PC-3 (cell line): ENCODE measurements around the gene PCDHA7. TPM values are rescaled to one million over a fixed set of nuclear protein-coding genes. Genes with fewer than 3 reads are reported as not detected.
"Not testable (repeated sequence)": the region's sequence is repeated elsewhere in the genome, so short reads cannot be mapped to it uniquely, and the experiment has no call there.

ENCODE experiments used
- ATAC-seq: fragments of 200-7000 bp; cut with Tn5 transposase; 2 replicates; pipeline ENCODE4 v1.9.1; 2020; ENCODE audit warnings: mild to moderate bottlenecking, moderate library complexity
- BruUV-seq: library from RNA; stranded (reverse); fragments of 400-500 nt; replicated peaks from 2 replicates; lab custom pipeline; 2021; lab: Mats Ljungman, UMichigan
- CTCF ChIA-PET: fragments of 300-600 bp; sonication (Branson Sonifier 250); formaldehyde crosslinking; loops from one replicate; lab custom pipeline; 2022; ENCODE audit warnings: antibody characterized with exemption; lab: Charles Lee
- POLR2A ChIA-PET: fragments of 300-600 bp; sonication (Branson Sonifier 250); formaldehyde crosslinking; loops from one replicate; lab custom pipeline; 2022; ENCODE audit warnings: antibody characterized with exemption; ENCODE audit not compliant: unreplicated experiment; lab: Charles Lee
- DNase-seq: peaks from one replicate; pipeline ENCODE4 v3.0.0-alpha.2; 2015
- H2AFZ ChIP-seq: fragments of 300-600 bp; sonication (generic); 2 replicates; pipeline ENCODE4 v1.6.0; 2016; ENCODE audit warnings: antibody characterized with exemption, low read length
- H3F3A ChIP-seq: fragments of 300-600 bp; sonication (generic); one replicate; pipeline ENCODE4 v1.6.0; 2017; ENCODE audit warnings: antibody characterized with exemption, low read length, control low read depth, mild to moderate bottlenecking; ENCODE audit not compliant: unreplicated experiment
- H3K27ac ChIP-seq: fragments of 300-600 bp; sonication (generic); 2 replicates; pipeline ENCODE4 v1.5.1; 2016; ENCODE audit warnings: mild to moderate bottlenecking, low read length
- H3K27me3 ChIP-seq: fragments of 300-600 bp; sonication (generic); 2 replicates; pipeline ENCODE4 v1.6.1; 2016; ENCODE audit warnings: low read length, mixed read lengths
- H3K36me3 ChIP-seq: fragments of 300-600 bp; sonication (generic); 2 replicates; pipeline ENCODE4 v1.6.1; 2016; ENCODE audit warnings: low read depth, mixed run types, low read length, mixed read lengths
- H3K4me1 ChIP-seq: fragments of 300-600 bp; sonication (generic); 2 replicates; pipeline ENCODE4 v1.5.1; 2016; ENCODE audit warnings: low read length; ENCODE audit not compliant: insufficient read depth
- H3K4me2 ChIP-seq: fragments of 300-600 bp; sonication (generic); 2 replicates; pipeline ENCODE4 v1.6.0; 2016; ENCODE audit warnings: low read length
- H3K4me3 ChIP-seq: fragments of 300-600 bp; sonication (generic); 2 replicates; pipeline ENCODE4 v1.5.1; 2016; ENCODE audit warnings: mild to moderate bottlenecking, low read length, mixed read lengths
- H3K79me2 ChIP-seq: fragments of 300-600 bp; sonication (generic); 2 replicates; pipeline ENCODE4 v1.6.1; 2017; ENCODE audit warnings: low read length, mixed read lengths
- H3K9ac ChIP-seq: fragments of 300-600 bp; sonication (generic); 2 replicates; pipeline ENCODE4 v1.6.0; 2016; ENCODE audit warnings: mild to moderate bottlenecking, low read length
- H3K9me2 ChIP-seq: fragments of 300-600 bp; sonication (generic); replicated peaks from 2 replicates; pipeline ENCODE4 v1.6.1; 2016; ENCODE audit warnings: mixed run types, low read length, mixed read lengths
- H3K9me3 ChIP-seq: fragments of 300-600 bp; sonication (generic); 2 replicates; pipeline ENCODE4 v1.6.1; 2016; ENCODE audit warnings: low read length, mixed read lengths
- H4K20me1 ChIP-seq: fragments of 300-600 bp; sonication (generic); 2 replicates; pipeline ENCODE4 v1.6.1; 2016; ENCODE audit warnings: low read length, mixed read lengths
- EZH2 ChIP-seq: fragments of 300-600 bp; sonication (generic); IDR thresholded peaks from one replicate; pipeline ENCODE4 v1.6.1; 2017; ENCODE audit warnings: antibody characterized with exemption, mild to moderate bottlenecking, low read length; ENCODE audit not compliant: unreplicated experiment
- EZH2phosphoT487 ChIP-seq: fragments of 300-600 bp; sonication (generic); IDR thresholded peaks from 2 replicates; pipeline ENCODE4 v1.6.1; 2018; ENCODE audit warnings: mild to moderate bottlenecking, antibody characterized with exemption, low read length, borderline replicate concordance
- intact Hi-C: fragments of 100-400 bp; cut with micrococcal nuclease; formaldehyde crosslinking; loops from 2 replicates; pipeline ENCODE4 v1.9.0; 2023
- total RNA-seq: library from RNA; depleted of rRNA; stranded (reverse); fragments of >200 nt; gene quantifications from 2 replicates; pipeline ENCODE4 v1.2.3, GENCODE V29; 2014
- TF ChIP-seq, protein P1 (sequence below): fragments of 300-600 bp; sonication (generic); conservative IDR thresholded peaks from 2 replicates; pipeline ENCODE4 v1.5.1; 2017; ENCODE audit warnings: antibody characterized with exemption, low read depth, mild to moderate bottlenecking, low read length

Gene PCDHA7
- total RNA-seq, 1 experiment from 2014 or later, result 0.26 TPM

- Histone ChIP-seq H3K9ac (peak within 1 kb of the TSS; percentile 70), H3K36me3 (no peaks in the 10 kb centered on the region), H3K9me3 (no peaks in the 10 kb centered on the region), H3K27me3 (no peaks in the 10 kb centered on the region), H3K4me2 (peak within 1 kb of the TSS; percentile 89), H3K9me2 (no peaks in the 10 kb centered on the region), H2AFZ (peak within 1 kb of the TSS; percentile 96), H3F3A (no peaks in the 10 kb centered on the region), H4K20me1 (no peaks in the 10 kb centered on the region), H3K4me3 (peak within 1 kb of the TSS; percentile 86), H3K4me1 (peaks cover 14% of the 10 kb centered on the region), H3K27ac (peak within 1 kb of the TSS; percentile 42; the same call in 1 of the 2 replicates), H3K79me2 (peaks cover 9% of the 10 kb centered on the region; the same call in 1 of the 2 replicates)
- ChIA-PET CTCF (interaction anchor here (0.5 to 1.4 kb wide), 3 partner anchors 34 to 165 kb away, joined by 4 to 17 read pairs (median 4); partner anchors contain the start of gene PCDHAC2), POLR2A (interaction anchor here (0.7 kb wide), 1 partner anchor 52 kb away, joined by 3 read pairs; no protein-coding TSS in a partner anchor)
- BruUV-seq, result TSS peak; percentile 87
- ATAC-seq (peak; percentile 80), DNase-seq (peak; percentile 82)
- intact Hi-C loops, result loop anchor here (1.0 to 2.0 kb wide), 4 partner anchors 34 to 165 kb away; partner anchors contain the start of genes PCDHA4, PCDHA8 and PCDHAC1
- TF ChIP-seq, protein P1, sequence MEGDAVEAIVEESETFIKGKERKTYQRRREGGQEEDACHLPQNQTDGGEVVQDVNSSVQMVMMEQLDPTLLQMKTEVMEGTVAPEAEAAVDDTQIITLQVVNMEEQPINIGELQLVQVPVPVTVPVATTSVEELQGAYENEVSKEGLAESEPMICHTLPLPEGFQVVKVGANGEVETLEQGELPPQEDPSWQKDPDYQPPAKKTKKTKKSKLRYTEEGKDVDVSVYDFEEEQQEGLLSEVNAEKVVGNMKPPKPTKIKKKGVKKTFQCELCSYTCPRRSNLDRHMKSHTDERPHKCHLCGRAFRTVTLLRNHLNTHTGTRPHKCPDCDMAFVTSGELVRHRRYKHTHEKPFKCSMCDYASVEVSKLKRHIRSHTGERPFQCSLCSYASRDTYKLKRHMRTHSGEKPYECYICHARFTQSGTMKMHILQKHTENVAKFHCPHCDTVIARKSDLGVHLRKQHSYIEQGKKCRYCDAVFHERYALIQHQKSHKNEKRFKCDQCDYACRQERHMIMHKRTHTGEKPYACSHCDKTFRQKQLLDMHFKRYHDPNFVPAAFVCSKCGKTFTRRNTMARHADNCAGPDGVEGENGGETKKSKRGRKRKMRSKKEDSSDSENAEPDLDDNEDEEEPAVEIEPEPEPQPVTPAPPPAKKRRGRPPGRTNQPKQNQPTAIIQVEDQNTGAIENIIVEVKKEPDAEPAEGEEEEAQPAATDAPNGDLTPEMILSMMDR, result peak; percentile 67
- TF ChIP-seq EZH2, result no peak
Observed at GRCh38 chr5:140875085-140876065, 41.3 kb downstream of the PCDHA7 start, which contains the start of gene PCDHA12. TSS of gene PCDHA12 (plus strand) at chr5:140875308. CDS start at chr5:140875473, 165 bp downstream.

DNA sequence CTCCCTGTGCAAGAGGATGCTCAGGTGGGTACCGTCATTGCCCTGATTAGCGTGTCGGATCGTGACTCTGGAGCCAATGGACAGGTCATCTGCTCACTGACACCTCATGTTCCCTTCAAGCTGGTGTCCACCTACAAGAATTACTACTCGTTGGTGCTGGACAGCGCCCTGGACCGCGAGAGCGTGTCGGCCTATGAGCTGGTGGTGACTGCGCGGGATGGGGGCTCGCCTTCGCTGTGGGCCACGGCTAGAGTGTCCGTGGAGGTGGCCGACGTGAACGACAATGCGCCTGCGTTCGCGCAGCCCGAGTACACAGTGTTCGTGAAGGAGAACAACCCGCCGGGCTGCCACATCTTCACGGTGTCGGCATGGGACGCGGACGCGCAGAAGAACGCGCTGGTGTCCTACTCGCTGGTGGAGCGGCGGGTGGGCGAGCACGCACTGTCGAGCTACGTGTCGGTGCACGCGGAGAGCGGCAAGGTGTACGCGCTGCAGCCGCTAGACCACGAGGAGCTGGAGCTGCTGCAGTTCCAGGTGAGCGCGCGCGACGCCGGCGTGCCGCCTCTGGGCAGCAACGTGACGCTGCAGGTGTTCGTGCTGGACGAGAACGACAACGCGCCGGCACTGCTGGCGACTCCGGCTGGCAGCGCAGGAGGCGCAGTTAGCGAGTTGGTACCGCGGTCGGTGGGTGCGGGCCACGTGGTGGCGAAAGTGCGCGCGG is 42.6 kb downstream of the PCDHA7 start:
- BruUV-seq, H3K9me3 ChIP-seq, POLR2A ChIA-PET, H2AFZ ChIP-seq, H3K9ac ChIP-seq, ATAC-seq, H3K36me3 ChIP-seq, H3K27ac ChIP-seq, DNase-seq, H3K27me3 ChIP-seq, H3K4me3 ChIP-seq, CTCF ChIA-PET, H3K79me2 ChIP-seq, intact Hi-C loops, H3F3A ChIP-seq, H3K9me2 ChIP-seq, H4K20me1 ChIP-seq: not testable (repeated sequence)
- Histone ChIP-seq H3K4me2 (0 out of 2 replicates have a peak overlapping the region, but pooled peaks have one; percentile 89), H3K4me1 (peaks cover 22% of the 10 kb centered on the region)

GRCh38 chr5:140877262-140877581 is 43.2 kb downstream of the PCDHA7 start:
- no peak for ATAC-seq
- DNase-seq, result no peak
- peaks cover 23% of the 10 kb centered on the region for H3K4me1 ChIP-seq
- BruUV-seq, result no TSS peak
- no peak overlapping the region for H3K9ac ChIP-seq
- H3F3A ChIP-seq, result no peaks in the 10 kb centered on the region
- H3K9me2 ChIP-seq, result no peaks in the 10 kb centered on the region
- peaks cover 9% of the 10 kb centered on the region; the same call in 1 of the 2 replicates for H3K79me2 ChIP-seq
- H3K36me3 ChIP-seq, result no peaks in the 10 kb centered on the region
- H2AFZ ChIP-seq, result no peak overlapping the region
- H3K27me3 ChIP-seq, result no peaks in the 10 kb centered on the region
- H3K9me3 ChIP-seq, result no peaks in the 10 kb centered on the region
- intact Hi-C loops, result no loop called here
- no peak overlapping the region for H3K4me2 ChIP-seq
- ChIA-PET CTCF (no interaction called here), POLR2A (no interaction called here)
- no peaks in the 10 kb centered on the region for H4K20me1 ChIP-seq
- TF ChIP-seq EZH2phosphoT487 (no peak), EZH2 (no peak)
- TF ChIP-seq, protein P1, result no peak
- H3K27ac ChIP-seq, result no peak overlapping the region
- no peak overlapping the region for H3K4me3 ChIP-seq
